ENCODE results near the gene ASXL2. TPM values are rescaled to one million over a fixed set of nuclear protein-coding genes. Genes with fewer than 3 reads are reported as not detected.

ASXL2 gene
- total RNA-seq, 4 donors from 2014 or later: 12.5 to 24.5 (median 21.0) TPM

- Histone ChIP-seq H3K9me3 (no peaks in the 10 kb centered on the region), H3K27me3 (no peaks in the 10 kb centered on the region), H3K36me3 (no peaks in the 10 kb centered on the region), H3K27ac (peak overlapping the region; percentile 95 to 99 (median 97)), H3K4me3 (peak overlapping the region in 3 of 4 donors; percentile 89 to 99 (median 94)), H3K4me1 (peaks cover 20 to 26% of the 10 kb centered on the region in 2 donors)
- DNase-seq: no peak
- ATAC-seq: no peak
- in situ Hi-C loops (cut with MboI; ENCODE audit: low sequenced_read_pairs in 4 of 4): no loop called here
- TF ChIP-seq POLR2A (IDR thresholded peaks at IDR 0.05) (no peak), CTCF (IDR thresholded peaks at IDR 0.05 in 4 of 5, conservative IDR thresholded peaks at IDR 0.05 in 1 of 5) (no peak)
- intact Hi-C loops (cut with DNase I; ENCODE audit: low total_unique reads): loop anchor here (2.0 to 10.0 kb wide), 5 partner anchors 26 to 466 kb away; partner anchors contain the start of genes ADGRF3, DTNB, RAB10 and SELENOI
Measured at GRCh38 chr2:25879133-25879730, 945 bp upstream of the ASXL2 start.

- in situ Hi-C loops (cut with MboI; ENCODE audit: low sequenced_read_pairs in 4 of 4) (no loop called here), intact Hi-C loops (cut with DNase I; ENCODE audit: low total_unique reads) (loop anchor here (1.0 to 10.0 kb wide), 6 partner anchors 18 to 467 kb away; partner anchors contain the start of genes ADGRF3, DTNB, RAB10 and SELENOI)
- no peaks in the 10 kb centered on the region for H3K9me3 ChIP-seq
- H3K27me3 ChIP-seq: no peaks in the 10 kb centered on the region
- peak overlapping the region; percentile 95 to 99 (median 97) for H3K27ac ChIP-seq
- H3K36me3 ChIP-seq: no peaks in the 10 kb centered on the region
- TF ChIP-seq POLR2A (IDR thresholded peaks at IDR 0.05): peak; percentile 31 to 60
- no peak for TF ChIP-seq CTCF (IDR thresholded peaks at IDR 0.05 in 4 of 5, conservative IDR thresholded peaks at IDR 0.05 in 1 of 5)
- H3K4me1 ChIP-seq: peaks cover 20 to 26% of the 10 kb centered on the region in 2 donors
- H3K4me3 ChIP-seq: peak overlapping the region; percentile 87 to 99 (median 92)
- DNase-seq: peak; percentile 28 to 36
- ATAC-seq: peak; percentile 58 to 64
Measured at GRCh38 chr2:25877431-25878360, 591 bp downstream of the ASXL2 start.

GRCh38 chr2:25872134-25872533 lies 6.2 kb downstream of the ASXL2 start:
- peaks cover 0 to 14% of the 10 kb centered on the region in 2 donors for H3K36me3 ChIP-seq
- TF ChIP-seq CTCF (IDR thresholded peaks at IDR 0.05 in 4 of 5, conservative IDR thresholded peaks at IDR 0.05 in 1 of 5): no peak
- no peak for TF ChIP-seq POLR2A (IDR thresholded peaks at IDR 0.05)
- H3K4me1 ChIP-seq: peaks cover 36 to 37% of the 10 kb centered on the region in 2 donors
- no peak overlapping the region for H3K4me3 ChIP-seq
- intact Hi-C loops (cut with DNase I; ENCODE audit: low total_unique reads): loop anchor here (10.0 kb wide), 2 partner anchors 163 to 473 kb away; partner anchors contain the start of genes ADGRF3, RAB10 and SELENOI
- no peaks in the 10 kb centered on the region for H3K27me3 ChIP-seq
- ATAC-seq: no peak
- in situ Hi-C loops (cut with MboI; ENCODE audit: low sequenced_read_pairs in 4 of 4): no loop called here
- no peaks in the 10 kb centered on the region for H3K9me3 ChIP-seq
- DNase-seq: no peak
- no peak overlapping the region for H3K27ac ChIP-seq

- in situ Hi-C loops (cut with MboI; ENCODE audit: low sequenced_read_pairs in 4 of 4): no loop called here
- H3K36me3 ChIP-seq: peaks cover 0 to 14% of the 10 kb centered on the region in 2 donors
- DNase-seq: no peak
- no peaks in the 10 kb centered on the region for H3K9me3 ChIP-seq
- H3K27me3 ChIP-seq: no peaks in the 10 kb centered on the region
- no peak for ATAC-seq
- intact Hi-C loops (cut with DNase I; ENCODE audit: low total_unique reads): no loop called here
- no peak overlapping the region for H3K27ac ChIP-seq
- no peak for TF ChIP-seq CTCF (IDR thresholded peaks at IDR 0.05 in 4 of 5, conservative IDR thresholded peaks at IDR 0.05 in 1 of 5)
- TF ChIP-seq POLR2A (IDR thresholded peaks at IDR 0.05): no peak
- H3K4me3 ChIP-seq: no peak overlapping the region
- H3K4me1 ChIP-seq: peaks cover 11 to 23% of the 10 kb centered on the region in 2 donors
Measured at GRCh38 chr2:25867396-25868003, 10.8 kb downstream of the ASXL2 start.
